Measurements from ENCODE around the gene CCDC74A.

DNA sequence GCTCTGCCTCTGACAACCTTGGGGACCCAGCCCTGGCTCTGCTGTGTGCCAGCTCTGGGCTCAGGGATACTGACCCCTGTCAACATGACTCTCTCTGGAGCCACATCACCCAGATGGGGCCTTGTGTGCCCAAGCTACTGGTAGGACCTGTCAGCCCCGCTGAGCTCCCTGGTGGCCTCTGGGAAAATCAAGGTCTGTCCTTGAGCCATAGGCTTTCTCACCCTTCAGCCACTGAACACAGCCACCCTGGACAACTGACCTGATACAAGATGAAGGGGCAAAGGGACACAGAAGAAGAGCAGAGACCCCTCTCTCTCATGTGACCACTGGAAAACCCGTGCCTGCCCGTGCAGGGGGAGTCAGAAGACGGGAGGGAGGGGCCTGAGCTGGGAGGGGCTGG lies 7.8 kb downstream of the CCDC74A start:
- TF ChIP-seq POLR2A (conservative IDR thresholded peaks at IDR 0.05) (no peak), BCL6 (CRISPR knock-in tag; IDR thresholded peaks at IDR 0.05) (no peak), MAFF (IDR thresholded peaks at IDR 0.05; ENCODE audit: low read length) (no peak), PHF8 (IDR thresholded peaks at IDR 0.05; ENCODE audit: borderline replicate concordance, low read length) (no peak), SIN3A (IDR thresholded peaks at IDR 0.05; ENCODE audit: borderline replicate concordance in 2 of 2, control insufficient read depth in 1 of 2, low read depth in 2 of 2, low read length in 2 of 2) (no peak), ZNF224 (CRISPR knock-in tag; IDR thresholded peaks at IDR 0.05) (no peak), EP300 (IDR thresholded peaks at IDR 0.05; ENCODE audit: low read length) (no peak)
- TF ChIP-seq, protein P1, sequence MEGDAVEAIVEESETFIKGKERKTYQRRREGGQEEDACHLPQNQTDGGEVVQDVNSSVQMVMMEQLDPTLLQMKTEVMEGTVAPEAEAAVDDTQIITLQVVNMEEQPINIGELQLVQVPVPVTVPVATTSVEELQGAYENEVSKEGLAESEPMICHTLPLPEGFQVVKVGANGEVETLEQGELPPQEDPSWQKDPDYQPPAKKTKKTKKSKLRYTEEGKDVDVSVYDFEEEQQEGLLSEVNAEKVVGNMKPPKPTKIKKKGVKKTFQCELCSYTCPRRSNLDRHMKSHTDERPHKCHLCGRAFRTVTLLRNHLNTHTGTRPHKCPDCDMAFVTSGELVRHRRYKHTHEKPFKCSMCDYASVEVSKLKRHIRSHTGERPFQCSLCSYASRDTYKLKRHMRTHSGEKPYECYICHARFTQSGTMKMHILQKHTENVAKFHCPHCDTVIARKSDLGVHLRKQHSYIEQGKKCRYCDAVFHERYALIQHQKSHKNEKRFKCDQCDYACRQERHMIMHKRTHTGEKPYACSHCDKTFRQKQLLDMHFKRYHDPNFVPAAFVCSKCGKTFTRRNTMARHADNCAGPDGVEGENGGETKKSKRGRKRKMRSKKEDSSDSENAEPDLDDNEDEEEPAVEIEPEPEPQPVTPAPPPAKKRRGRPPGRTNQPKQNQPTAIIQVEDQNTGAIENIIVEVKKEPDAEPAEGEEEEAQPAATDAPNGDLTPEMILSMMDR (IDR thresholded peaks at IDR 0.05 in 2 of 3, conservative IDR thresholded peaks at IDR 0.05 in 1 of 3; ENCODE audit: insufficient read depth in 2 of 3, low read depth in 1 of 3, low read length in 3 of 3) = no peak
- TF ChIP-seq, protein P2, sequence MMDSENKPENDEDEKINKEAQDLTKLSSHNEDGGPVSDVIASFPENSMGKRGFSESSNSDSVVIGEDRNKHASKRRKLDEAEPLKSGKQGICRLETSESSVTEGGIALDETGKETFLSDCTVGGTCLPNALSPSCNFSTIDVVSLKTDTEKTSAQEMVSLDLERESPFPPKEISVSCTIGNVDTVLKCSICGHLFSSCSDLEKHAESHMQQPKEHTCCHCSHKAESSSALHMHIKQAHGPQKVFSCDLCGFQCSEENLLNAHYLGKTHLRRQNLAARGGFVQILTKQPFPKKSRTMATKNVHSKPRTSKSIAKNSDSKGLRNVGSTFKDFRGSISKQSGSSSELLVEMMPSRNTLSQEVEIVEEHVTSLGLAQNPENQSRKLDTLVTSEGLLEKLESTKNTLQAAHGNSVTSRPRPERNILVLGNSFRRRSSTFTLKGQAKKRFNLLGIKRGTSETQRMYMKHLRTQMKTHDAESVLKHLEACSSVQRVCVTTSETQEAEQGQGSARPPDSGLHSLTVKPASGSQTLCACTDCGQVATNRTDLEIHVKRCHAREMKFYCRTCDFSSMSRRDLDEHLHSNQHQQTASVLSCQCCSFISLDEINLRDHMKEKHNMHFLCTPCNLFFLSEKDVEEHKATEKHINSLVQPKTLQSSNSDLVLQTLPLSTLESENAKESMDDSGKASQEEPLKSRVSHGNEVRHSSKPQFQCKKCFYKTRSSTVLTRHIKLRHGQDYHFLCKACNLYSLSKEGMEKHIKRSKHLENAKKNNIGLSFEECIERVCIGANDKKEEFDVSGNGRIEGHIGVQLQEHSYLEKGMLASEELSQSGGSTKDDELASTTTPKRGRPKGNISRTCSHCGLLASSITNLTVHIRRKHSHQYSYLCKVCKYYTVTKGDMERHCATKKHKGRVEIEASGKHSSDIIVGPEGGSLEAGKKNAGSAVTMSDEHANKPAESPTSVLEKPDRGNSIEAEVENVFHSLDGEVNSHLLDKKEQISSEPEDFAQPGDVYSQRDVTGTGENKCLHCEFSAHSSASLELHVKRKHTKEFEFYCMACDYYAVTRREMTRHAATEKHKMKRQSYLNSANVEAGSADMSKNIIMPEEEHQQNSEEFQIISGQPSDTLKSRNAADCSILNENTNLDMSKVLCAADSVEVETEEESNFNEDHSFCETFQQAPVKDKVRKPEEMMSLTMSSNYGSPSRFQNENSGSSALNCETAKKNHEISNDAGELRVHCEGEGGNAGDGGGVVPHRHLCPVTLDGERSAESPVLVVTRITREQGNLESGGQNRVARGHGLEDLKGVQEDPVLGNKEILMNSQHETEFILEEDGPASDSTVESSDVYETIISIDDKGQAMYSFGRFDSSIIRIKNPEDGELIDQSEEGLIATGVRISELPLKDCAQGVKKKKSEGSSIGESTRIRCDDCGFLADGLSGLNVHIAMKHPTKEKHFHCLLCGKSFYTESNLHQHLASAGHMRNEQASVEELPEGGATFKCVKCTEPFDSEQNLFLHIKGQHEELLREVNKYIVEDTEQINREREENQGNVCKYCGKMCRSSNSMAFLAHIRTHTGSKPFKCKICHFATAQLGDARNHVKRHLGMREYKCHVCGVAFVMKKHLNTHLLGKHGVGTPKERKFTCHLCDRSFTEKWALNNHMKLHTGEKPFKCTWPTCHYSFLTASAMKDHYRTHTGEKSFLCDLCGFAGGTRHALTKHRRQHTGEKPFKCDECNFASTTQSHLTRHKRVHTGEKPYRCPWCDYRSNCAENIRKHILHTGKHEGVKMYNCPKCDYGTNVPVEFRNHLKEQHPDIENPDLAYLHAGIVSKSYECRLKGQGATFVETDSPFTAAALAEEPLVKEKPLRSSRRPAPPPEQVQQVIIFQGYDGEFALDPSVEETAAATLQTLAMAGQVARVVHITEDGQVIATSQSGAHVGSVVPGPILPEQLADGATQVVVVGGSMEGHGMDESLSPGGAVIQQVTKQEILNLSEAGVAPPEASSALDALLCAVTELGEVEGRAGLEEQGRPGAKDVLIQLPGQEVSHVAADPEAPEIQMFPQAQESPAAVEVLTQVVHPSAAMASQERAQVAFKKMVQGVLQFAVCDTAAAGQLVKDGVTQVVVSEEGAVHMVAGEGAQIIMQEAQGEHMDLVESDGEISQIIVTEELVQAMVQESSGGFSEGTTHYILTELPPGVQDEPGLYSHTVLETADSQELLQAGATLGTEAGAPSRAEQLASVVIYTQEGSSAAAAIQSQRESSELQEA (IDR thresholded peaks at IDR 0.05; ENCODE audit: low read depth) = no peak

Measured in K562 (cell line).